ENCODE measurements around the gene VSTM5. TPM values are rescaled to one million over a fixed set of nuclear protein-coding genes. Genes with fewer than 3 reads are reported as not detected.

Gene VSTM5
- polyA plus RNA-seq, 1 of the 3 experiments (the other 2 are of a cell fraction): 0.12 TPM

- ChIA-PET CTCF (no interaction called here), POLR2A (no interaction called here)
- Histone ChIP-seq H3K27ac (ENCODE audit: low read depth in 2 of 2, low read length in 1 of 2) (no peak overlapping the region), H3K9me2 (no peaks in the 10 kb centered on the region), H3K4me3 (ENCODE audit: low read depth in 2 of 2, low read length in 1 of 2) (no peak overlapping the region), H3K79me2 (ENCODE audit: insufficient read depth) (no peaks in the 10 kb centered on the region), H4K20me1 (ENCODE audit: insufficient read depth) (no peaks in the 10 kb centered on the region), H3F3A (replicated peaks; ENCODE audit: insufficient read depth) (no peaks in the 10 kb centered on the region), H3K9ac (no peak overlapping the region), H2AFZ (ENCODE audit: low read depth) (no peak overlapping the region), H3K4me1 (ENCODE audit: control insufficient read depth in 1 of 2, insufficient read depth in 2 of 2, low read depth in 1 of 2, low read length in 1 of 2) (no peaks in the 10 kb centered on the region), H3K27me3 (ENCODE audit: insufficient read depth) (no peaks in the 10 kb centered on the region; the same call in 1 of the 2 replicates), H3K36me3 (replicated peaks in 1 of 2; ENCODE audit: control insufficient read depth in 1 of 2, insufficient read depth in 2 of 2, low read length in 1 of 2) (no peaks in the 10 kb centered on the region), H3K4me2 (no peak overlapping the region), H3K9me3 (no peaks in the 10 kb centered on the region)
- no peak for DNase-seq
- TF ChIP-seq EZH2phosphoT487 (IDR thresholded peaks at IDR 0.05; ENCODE audit: borderline replicate concordance, low read depth) (no peak), FOXM1 (IDR thresholded peaks at IDR 0.05; ENCODE audit: low read depth) (no peak)
- 86% methylated on average over 1 of the region's 1 CpG for WGBS (ENCODE audit: low lambda C conversion rate)
These were observed 17.6 kb downstream of the VSTM5 start for GRCh38 chr11:93832780-93833179.

- Histone ChIP-seq H3K79me2 (ENCODE audit: insufficient read depth) (no peaks in the 10 kb centered on the region), H3K27ac (ENCODE audit: low read depth in 2 of 2, low read length in 1 of 2) (no peak overlapping the region), H2AFZ (ENCODE audit: low read depth) (no peak overlapping the region), H3K36me3 (replicated peaks in 1 of 2; ENCODE audit: control insufficient read depth in 1 of 2, insufficient read depth in 2 of 2, low read length in 1 of 2) (no peaks in the 10 kb centered on the region), H4K20me1 (ENCODE audit: insufficient read depth) (no peaks in the 10 kb centered on the region), H3K9ac (no peak overlapping the region), H3K4me3 (ENCODE audit: low read depth in 2 of 2, low read length in 1 of 2) (no peak overlapping the region), H3K9me3 (no peaks in the 10 kb centered on the region), H3K4me1 (ENCODE audit: control insufficient read depth in 1 of 2, insufficient read depth in 2 of 2, low read depth in 1 of 2, low read length in 1 of 2) (no peaks in the 10 kb centered on the region), H3K9me2 (no peaks in the 10 kb centered on the region), H3K4me2 (no peak overlapping the region), H3F3A (replicated peaks; ENCODE audit: insufficient read depth) (no peaks in the 10 kb centered on the region), H3K27me3 (ENCODE audit: insufficient read depth) (no peaks in the 10 kb centered on the region; the same call in 1 of the 2 replicates)
- TF ChIP-seq ZBTB33 (IDR thresholded peaks at IDR 0.05; ENCODE audit: borderline replicate concordance, low read depth) (no peak), EP300 (IDR thresholded peaks at IDR 0.05; ENCODE audit: borderline replicate concordance in 1 of 2, low read depth in 1 of 2, low read length in 1 of 2) (no peak), NRF1 (IDR thresholded peaks at IDR 0.05; ENCODE audit: low read depth, low read length) (no peak), TCF12 (IDR thresholded peaks at IDR 0.05) (no peak)
- 39% methylated on average over 3 of the region's 3 CpGs for WGBS (ENCODE audit: low lambda C conversion rate)
- no peak for DNase-seq
- POLR2A ChIA-PET: no interaction called here
- CTCF ChIA-PET: no interaction called here
These were observed 18.9 kb downstream of the VSTM5 start for GRCh38 chr11:93831343-93832127.

GRCh38 chr11:93829598-93829997 is 20.8 kb downstream of the VSTM5 start:
- Histone ChIP-seq H3K9ac (no peak overlapping the region), H4K20me1 (ENCODE audit: insufficient read depth) (no peaks in the 10 kb centered on the region), H3F3A (replicated peaks; ENCODE audit: insufficient read depth) (no peaks in the 10 kb centered on the region), H3K79me2 (ENCODE audit: insufficient read depth) (no peaks in the 10 kb centered on the region), H3K36me3 (replicated peaks in 1 of 2; ENCODE audit: control insufficient read depth in 1 of 2, insufficient read depth in 2 of 2, low read length in 1 of 2) (no peaks in the 10 kb centered on the region), H3K27ac (ENCODE audit: low read depth in 2 of 2, low read length in 1 of 2) (no peak overlapping the region), H3K27me3 (ENCODE audit: insufficient read depth) (no peaks in the 10 kb centered on the region; the same call in 1 of the 2 replicates), H3K9me3 (no peaks in the 10 kb centered on the region), H3K9me2 (no peaks in the 10 kb centered on the region), H2AFZ (ENCODE audit: low read depth) (no peak overlapping the region), H3K4me3 (ENCODE audit: low read depth in 2 of 2, low read length in 1 of 2) (no peak overlapping the region), H3K4me2 (no peak overlapping the region), H3K4me1 (ENCODE audit: control insufficient read depth in 1 of 2, insufficient read depth in 2 of 2, low read depth in 1 of 2, low read length in 1 of 2) (no peaks in the 10 kb centered on the region)
- CTCF ChIA-PET: no interaction called here
- DNase-seq: no peak
- POLR2A ChIA-PET: interaction anchor here (0.7 kb wide), 1 partner anchor 938 kb away, joined by 3 read pairs; no protein-coding TSS in a partner anchor
- WGBS (ENCODE audit: low lambda C conversion rate): 53% methylated on average over 3 of the region's 3 CpGs
- TF ChIP-seq IRF3 (IDR thresholded peaks at IDR 0.05; ENCODE audit: low read depth, low read length) (no peak), USF1 (IDR thresholded peaks at IDR 0.05; ENCODE audit: borderline replicate concordance, low read depth) (no peak), MXI1 (IDR thresholded peaks at IDR 0.05; ENCODE audit: low read depth, low read length) (no peak), GABPA (IDR thresholded peaks at IDR 0.05; ENCODE audit: low read depth) (no peak), FOXM1 (IDR thresholded peaks at IDR 0.05; ENCODE audit: low read depth) (no peak), RXRA (IDR thresholded peaks at IDR 0.05; ENCODE audit: borderline replicate concordance, low read depth) (no peak), NFIC (IDR thresholded peaks at IDR 0.05; ENCODE audit: borderline replicate concordance) (no peak), RAD21 (IDR thresholded peaks at IDR 0.05; ENCODE audit: low read length) (no peak), POLR2AphosphoS5 (IDR thresholded peaks at IDR 0.05; ENCODE audit: low read depth, low read length) (no peak), GATA2 (CRISPR knock-in tag; IDR thresholded peaks at IDR 0.05) (no peak), SMC3 (IDR thresholded peaks at IDR 0.05; ENCODE audit: low read depth, low read length) (no peak), EP300 (IDR thresholded peaks at IDR 0.05; ENCODE audit: borderline replicate concordance in 1 of 2, low read depth in 1 of 2, low read length in 1 of 2) (no peak), ELF1 (IDR thresholded peaks at IDR 0.05) (no peak), JUND (IDR thresholded peaks at IDR 0.05) (no peak)

All from SK-N-SH (cell line).